NCI-H146 treated with DMSO at 0.1 percent for 48 hours (cell line): ENCODE measurements around the gene RAET1G.
"Not testable (repeated sequence)": the region's sequence is repeated elsewhere in the genome, so short reads cannot be mapped to it uniquely, and the experiment has no call there.

Source experiments
- DNase-seq: peaks from one replicate; lab custom pipeline; 2025; ENCODE audit not compliant: unreplicated experiment; lab: John Stamatoyannopoulos, UW

RAET1G gene

DNA sequence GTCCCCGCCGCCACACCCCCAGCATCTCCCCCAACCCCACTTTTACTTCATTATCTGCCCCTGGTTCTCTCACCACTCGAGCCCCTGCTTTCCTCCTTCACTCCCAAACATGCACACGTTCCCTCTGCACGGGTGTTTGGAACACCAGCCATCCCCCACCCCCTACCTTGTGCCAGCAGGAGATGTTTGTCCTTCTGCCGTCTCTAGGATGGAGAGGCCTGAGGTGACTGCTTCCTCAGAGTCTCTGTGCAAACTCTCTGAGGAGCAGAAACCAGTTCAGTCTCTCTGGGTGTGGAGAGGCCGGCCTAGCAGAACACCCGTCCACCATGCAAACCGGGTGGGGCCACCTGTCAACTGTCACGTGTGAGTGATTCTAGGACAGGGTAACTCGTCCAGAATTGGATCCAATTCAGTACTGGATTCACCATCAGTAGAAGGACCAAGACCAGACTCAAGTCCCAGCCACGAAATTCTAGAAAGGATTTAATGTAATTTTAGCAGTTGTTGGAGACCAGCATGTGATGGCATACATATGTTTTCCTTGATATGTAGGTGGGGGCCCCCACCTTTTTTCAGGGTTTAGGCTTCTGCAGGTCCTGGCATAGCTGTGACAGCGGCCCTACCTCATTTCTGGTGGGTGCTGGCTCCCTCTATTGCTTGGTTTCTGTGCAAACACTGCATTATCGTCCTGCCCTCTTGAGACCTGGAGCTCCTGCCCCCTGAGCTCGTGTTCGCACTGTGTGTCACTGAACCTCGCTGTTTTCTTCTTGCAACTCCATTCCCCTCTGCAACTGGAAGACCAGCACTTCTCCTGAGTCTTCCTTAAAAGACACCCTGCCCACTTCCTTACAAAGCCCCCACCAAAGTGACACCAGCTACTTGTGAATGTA is 24.8 kb downstream of the RAET1G start, which contains the start of gene RAET1E:
TSS of gene RAET1E (minus strand) at position 259 of the 890 bp plus-strand sequence. CDS start 7,212 bp downstream, outside the sequence.
- no peak for DNase-seq

GRCh38 chr6:149897015-149897697 is 25.8 kb downstream of the RAET1G start:
- no peak for DNase-seq

- no peak for DNase-seq
These were observed 26.4 kb downstream of the RAET1G start for GRCh38 chr6:149896491-149896890.

GRCh38 chr6:149895833-149896271 is 27.1 kb downstream of the RAET1G start:
- DNase-seq: no peak

- DNase-seq: no peak
These were observed 27.8 kb downstream of the RAET1G start for GRCh38 chr6:149895048-149895590.

DNA sequence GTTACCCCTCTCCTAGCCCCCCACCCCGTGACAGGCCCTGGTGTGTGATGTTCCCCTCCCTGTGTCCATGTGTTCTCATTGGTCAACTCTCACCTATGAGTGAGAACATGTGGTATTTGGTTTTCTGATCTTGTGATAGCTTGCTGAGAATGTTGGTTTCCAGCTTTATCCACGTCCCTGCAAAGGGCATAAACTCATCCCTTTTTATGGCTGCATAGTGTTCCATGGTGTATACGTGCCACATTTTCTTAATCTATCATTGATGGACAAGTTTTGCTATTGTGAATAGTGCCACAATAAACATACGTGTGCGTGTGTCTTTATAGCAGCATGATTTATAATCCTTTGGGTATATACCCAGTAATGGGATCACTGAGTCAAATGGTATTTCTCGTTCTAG is 31.1 kb downstream of the RAET1G start:
- DNase-seq: not testable (repeated sequence)

DNA sequence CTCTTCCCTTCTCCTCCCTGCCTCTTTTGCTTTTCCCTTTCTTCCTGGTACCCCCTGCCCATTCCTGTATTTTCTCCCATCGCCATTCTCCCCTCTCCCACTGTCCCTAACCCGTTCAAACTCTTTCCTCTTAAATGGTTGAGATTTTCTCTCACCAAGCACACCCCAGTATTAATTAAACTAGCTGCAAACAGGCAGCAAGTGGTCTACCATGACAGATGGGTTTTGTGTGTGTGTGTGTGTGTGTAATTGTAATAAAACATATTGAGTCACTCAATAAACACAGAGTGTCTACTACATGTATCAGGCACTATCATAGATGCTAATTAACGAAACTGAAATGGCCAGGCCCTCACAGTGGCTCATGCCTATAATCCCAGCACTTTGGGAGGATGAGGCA is 31.7 kb downstream of the RAET1G start:
- no peak for DNase-seq

DNA sequence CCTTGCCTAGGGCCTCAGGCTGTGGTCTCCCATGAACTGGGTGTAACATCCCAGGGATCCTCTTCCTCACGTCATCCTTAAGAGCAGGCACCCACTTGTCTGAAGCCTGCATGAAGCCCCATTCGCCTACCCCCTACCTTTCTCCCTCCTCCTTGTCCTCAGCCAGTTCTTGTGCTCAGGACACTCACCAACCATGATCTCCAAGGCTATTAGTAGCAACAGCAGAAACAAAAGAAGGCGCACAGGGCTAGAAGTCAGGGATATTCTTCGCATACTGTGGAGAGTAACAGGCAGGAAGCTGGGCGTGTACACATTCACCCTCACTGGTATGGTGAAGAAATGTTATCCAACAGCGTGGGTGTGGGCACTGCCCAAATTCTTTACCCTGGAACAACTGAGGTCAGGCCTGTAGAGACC is 32.3 kb downstream of the RAET1G start:
- no peak for DNase-seq

DNA sequence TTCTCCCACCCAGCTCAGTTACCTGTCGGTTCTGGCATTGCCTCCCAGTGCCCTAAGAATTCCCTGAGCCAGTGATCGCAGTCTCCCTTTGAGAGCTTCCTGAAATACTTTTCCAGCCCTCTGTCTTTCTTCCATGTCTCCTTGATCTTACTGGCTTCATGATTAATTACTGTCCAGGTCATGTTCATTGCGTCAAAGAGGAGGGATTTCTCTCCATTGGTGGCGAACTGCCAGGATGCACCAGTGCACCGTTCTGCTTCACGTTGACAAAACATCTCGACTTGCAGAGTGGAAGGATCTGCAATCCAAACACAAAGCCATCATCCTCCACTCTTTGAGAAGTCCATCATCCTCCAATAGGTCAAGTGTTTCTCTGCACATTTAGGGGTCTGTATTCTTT is 33.6 kb downstream of the RAET1G start:
- DNase-seq: no peak

- DNase-seq: no peak
These were observed 34.3 kb downstream of the RAET1G start for GRCh38 chr6:149888659-149889058.

DNA sequence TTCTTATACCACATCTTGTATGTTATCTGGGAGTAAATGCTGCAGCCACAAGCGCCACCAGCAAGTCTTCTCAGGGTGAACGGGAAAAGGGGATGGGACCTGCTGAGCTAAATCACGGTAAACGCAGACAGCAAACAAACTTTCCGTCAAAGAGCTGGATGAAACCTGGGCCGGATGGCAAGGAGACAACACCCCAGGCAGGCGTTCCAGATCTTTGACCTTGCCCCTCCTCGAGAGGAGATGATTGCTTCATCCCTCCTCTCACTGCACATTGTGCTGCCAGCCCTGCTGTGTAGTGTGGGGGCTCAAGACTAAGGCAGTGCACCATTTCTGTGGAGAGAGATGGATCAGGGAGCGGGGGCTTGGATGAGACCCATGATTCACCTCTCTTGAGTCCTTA is 34.8 kb downstream of the RAET1G start:
- DNase-seq: no peak

GRCh38 chr6:149887343-149887742 is 35.6 kb downstream of the RAET1G start:
- no peak for DNase-seq

- DNase-seq: no peak
These were observed 37.0 kb downstream of the RAET1G start for GRCh38 chr6:149885888-149886287.

GRCh38 chr6:149884617-149885016 is 38.3 kb downstream of the RAET1G start:
- DNase-seq: no peak

DNA sequence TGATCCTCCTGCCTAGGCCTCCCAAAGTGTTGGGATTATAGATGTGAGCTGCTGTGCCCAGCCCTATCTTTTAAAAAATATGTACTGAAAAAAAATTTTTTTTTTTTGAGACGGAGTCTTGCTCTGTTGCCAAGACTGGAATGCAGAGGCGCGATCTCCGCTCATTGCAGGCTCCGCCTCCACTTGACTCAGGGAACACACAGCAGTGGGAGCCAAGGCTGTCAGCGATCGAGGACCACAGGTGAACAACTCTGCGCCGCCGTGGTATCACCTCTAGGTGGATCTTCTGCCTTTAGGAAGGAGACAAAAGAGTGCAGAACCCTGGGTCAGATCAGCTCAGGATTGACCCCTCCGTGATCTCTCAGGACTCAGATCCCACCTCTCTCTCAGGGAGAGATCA is 38.7 kb downstream of the RAET1G start:
- no peak for DNase-seq

GRCh38 chr6:149881860-149882259 is 41.1 kb downstream of the RAET1G start:
- DNase-seq: no peak

- DNase-seq: no peak
These were observed 41.7 kb downstream of the RAET1G start for GRCh38 chr6:149881066-149881766.

- DNase-seq: no peak
These were observed 45.3 kb downstream of the RAET1G start for GRCh38 chr6:149877659-149878058.

GRCh38 chr6:149876241-149876933 is 46.5 kb downstream of the RAET1G start:
- no peak for DNase-seq

GRCh38 chr6:149872233-149872632 is 50.7 kb downstream of the RAET1G start:
- DNase-seq: no peak

DNA sequence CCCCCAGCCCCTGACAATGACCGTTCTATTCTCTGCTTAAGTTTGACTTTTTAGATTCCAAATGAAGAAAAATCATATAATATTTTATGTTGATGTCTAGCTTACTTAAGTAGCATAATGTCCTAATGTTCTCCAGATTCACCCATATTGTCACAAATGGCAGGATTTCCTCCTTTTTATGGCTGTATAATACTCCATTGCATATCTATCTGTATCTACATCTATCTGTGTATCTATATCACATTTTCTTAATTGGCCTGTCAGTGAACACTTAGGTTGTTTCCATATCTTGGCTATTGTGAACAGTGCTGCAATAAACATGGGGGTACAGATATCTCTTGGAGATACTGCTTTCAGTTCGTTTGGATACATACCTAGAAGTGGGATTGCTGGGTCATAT is 51.7 kb downstream of the RAET1G start:
- no peak for DNase-seq
